GM23338 (cell line): ENCODE data around the gene KCNMA1.

Experiments used
- CREB1 ChIP-seq: fragments of 250-450 bp; sonication (Bioruptor Pico); IDR thresholded peaks from 2 replicates; pipeline ENCODE4 v1.5.0; 2020; ENCODE audit warnings: low read depth, mild to moderate bottlenecking, moderate library complexity
- CTCF ChIP-seq, 2 experiments: fragments of 200-600 bp in 1 of 2; sonication (generic) in 1 of 2; conservative IDR thresholded peaks; 2 replicates each; pipeline versions ENCODE4 v1.5.1 to v1.6.1; 2016 to 2017; ENCODE audit warnings: antibody characterized with exemption in 2 of 2, low read depth in 2 of 2, mild to moderate bottlenecking in 2 of 2, moderate library complexity in 1 of 2
- ETS1 ChIP-seq: IDR thresholded peaks from 2 replicates; pipeline ENCODE4 v1.6.1; 2016; ENCODE audit warnings: antibody characterized with exemption
- EZH2 ChIP-seq: fragments of 200-600 bp; sonication (generic); IDR thresholded peaks from one replicate; pipeline ENCODE4 v1.8.0; 2017; ENCODE audit warnings: antibody characterized with exemption, mild to moderate bottlenecking, low read depth; ENCODE audit not compliant: unreplicated experiment
- EZH2phosphoT487 ChIP-seq: fragments of 200-600 bp; sonication (generic); IDR thresholded peaks from one replicate; pipeline ENCODE4 v1.8.1; 2018; ENCODE audit warnings: antibody characterized with exemption; ENCODE audit not compliant: unreplicated experiment
- JUNB ChIP-seq: IDR thresholded peaks from one replicate; pipeline ENCODE4 v1.6.1; 2016; ENCODE audit warnings: antibody characterized with exemption; ENCODE audit not compliant: unreplicated experiment
- NANOG ChIP-seq: IDR thresholded peaks from 2 replicates; pipeline ENCODE4 v1.6.1; 2016; ENCODE audit warnings: antibody characterized with exemption, borderline replicate concordance
- POLR2AphosphoS5 ChIP-seq: IDR thresholded peaks from 2 replicates; pipeline ENCODE4 v1.6.1; 2016; ENCODE audit warnings: antibody characterized with exemption, low read depth
- REST ChIP-seq: IDR thresholded peaks from one replicate; pipeline ENCODE4 v1.6.1; 2018; ENCODE audit warnings: antibody characterized with exemption; ENCODE audit not compliant: unreplicated experiment
- STAT1 ChIP-seq: IDR thresholded peaks from one replicate; pipeline ENCODE4 v1.6.1; 2016; ENCODE audit warnings: antibody characterized with exemption; ENCODE audit not compliant: unreplicated experiment
- ZNF114 ChIP-seq: fragments of 250-450 bp; sonication (Bioruptor Pico); IDR thresholded peaks from 2 replicates; pipeline ENCODE4 v1.5.0; 2020; ENCODE audit warnings: mild to moderate bottlenecking, moderate library complexity
- ZNF331 ChIP-seq: fragments of 250-450 bp; sonication (Bioruptor Pico); IDR thresholded peaks from 2 replicates; pipeline ENCODE4 v1.5.0; 2020; ENCODE audit warnings: low read depth, mild to moderate bottlenecking, moderate library complexity

DNA sequence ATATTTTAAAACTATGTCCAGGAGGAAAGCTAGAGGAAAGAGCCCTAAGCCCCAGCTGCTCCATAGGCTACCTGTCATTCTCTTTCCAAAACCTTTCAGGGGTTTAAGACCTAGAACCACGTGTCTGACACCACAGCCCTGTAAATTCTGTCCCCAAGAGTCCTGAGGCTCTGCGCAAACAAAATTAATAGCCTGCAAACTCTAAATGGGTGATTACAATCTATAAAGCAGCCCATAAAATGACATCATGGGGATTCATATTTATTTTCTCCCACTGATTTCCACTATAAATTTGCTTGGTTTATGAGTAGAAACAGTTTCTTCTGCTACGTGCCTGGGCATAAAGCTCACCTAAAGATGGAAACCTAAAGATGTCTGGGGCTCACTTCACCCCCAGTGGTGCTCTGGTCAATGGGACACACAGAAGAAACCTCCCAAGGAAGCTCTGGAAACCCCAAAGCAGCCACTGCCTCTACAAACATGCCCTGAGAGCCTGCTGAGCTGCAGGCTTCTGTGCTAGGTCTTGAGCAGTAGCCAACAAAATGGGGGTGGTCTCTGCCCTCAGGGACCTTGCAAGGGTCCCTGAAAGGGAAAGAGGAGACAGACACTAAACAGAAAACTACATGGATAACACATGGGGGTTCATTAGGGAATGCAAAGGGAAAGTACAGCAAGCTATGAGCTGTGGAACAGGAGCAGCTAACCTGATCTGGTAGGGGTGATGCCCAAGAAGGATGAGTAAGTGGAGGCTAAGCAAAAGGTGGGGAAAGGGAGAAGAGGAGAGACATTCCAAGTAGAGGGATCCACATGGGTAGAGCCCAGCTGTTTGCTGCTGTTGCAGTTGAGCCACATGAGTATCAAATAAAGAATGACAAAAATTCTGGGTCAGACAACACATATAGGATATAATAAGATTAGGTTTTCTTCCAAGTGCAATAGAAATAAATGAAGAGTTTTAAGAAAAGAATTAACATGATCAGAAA is 331.7 kb downstream of the KCNMA1 start:
- TF ChIP-seq CTCF (conservative IDR thresholded peaks at IDR 0.05; ENCODE audit: low read depth in 2 of 2) (no peak), STAT1 (no peak), EZH2 (no peak), ETS1 (no peak), EZH2phosphoT487 (no peak), REST (no peak), CREB1 (CRISPR knock-in tag) (no peak), POLR2AphosphoS5 (no peak), NANOG (no peak), ZNF331 (CRISPR knock-in tag) (no peak), JUNB (no peak), ZNF114 (CRISPR knock-in tag) (no peak)
